Calu3 (cell line): ENCODE results near the gene NR2F6. TPM values are rescaled to one million over a fixed set of nuclear protein-coding genes. Genes with fewer than 3 reads are reported as not detected.

Source experiments
- Bru-seq: library from RNA; stranded (reverse); fragments of 400-500 nt; gene quantifications from one replicate; lab custom pipeline; 2021; lab: Mats Ljungman, UMichigan
- BruChase-seq, 2 experiments: library from RNA; stranded (reverse); fragments of 400-500 nt; gene quantifications; one replicate each; lab custom pipeline; 2021; lab: Mats Ljungman, UMichigan
- BruUV-seq: library from RNA; stranded (reverse); fragments of 400-500 nt; replicated peaks from 2 replicates; lab custom pipeline; 2021; lab: Mats Ljungman, UMichigan
- CTCF ChIA-PET: fragments of 300-600 bp; sonication (Branson Sonifier 250); formaldehyde crosslinking; loops from one replicate; lab custom pipeline; 2022; ENCODE audit warnings: antibody characterized with exemption; lab: Charles Lee
- DNase-seq: peaks from one replicate; pipeline ENCODE4 v3.0.0; 2022
- H3K27ac Mint-ChIP-seq: one replicate; pipeline ENCODE4 v1.8.0; 2022; ENCODE audit warnings: mixed read lengths; ENCODE audit not compliant: unreplicated experiment
- H3K27me3 Mint-ChIP-seq: one replicate; pipeline ENCODE4 v1.8.0; 2022; ENCODE audit warnings: mixed read lengths; ENCODE audit not compliant: unreplicated experiment
- H3K36me3 Mint-ChIP-seq: one replicate; pipeline ENCODE4 v1.8.0; 2022; ENCODE audit warnings: mild to moderate bottlenecking, moderate library complexity, mixed read lengths; ENCODE audit not compliant: insufficient read depth, unreplicated experiment
- H3K4me1 Mint-ChIP-seq: one replicate; pipeline ENCODE4 v1.8.0; 2022; ENCODE audit warnings: mild to moderate bottlenecking, low read depth, mixed read lengths; ENCODE audit not compliant: unreplicated experiment
- H3K4me3 Mint-ChIP-seq: one replicate; pipeline ENCODE4 v1.8.0; 2022; ENCODE audit warnings: mild to moderate bottlenecking, low read depth, moderate library complexity, mixed read lengths; ENCODE audit not compliant: unreplicated experiment
- H3K9me3 Mint-ChIP-seq: one replicate; pipeline ENCODE4 v1.8.0; 2022; ENCODE audit warnings: low read depth, mixed read lengths; ENCODE audit not compliant: unreplicated experiment
- intact Hi-C: fragments of 100-400 bp; cut with micrococcal nuclease; formaldehyde crosslinking; loops from one replicate; pipeline ENCODE4 v1.10.0; 2022; ENCODE audit not compliant: unreplicated experiment
- long read RNA-seq: library from polyadenylated mRNA; stranded (forward); transcript quantifications from one replicate; pipeline ENCODE4 v2.0.0, GENCODE V29; 2022
- total RNA-seq: library from RNA; stranded (reverse); gene quantifications from 2 replicates; pipeline ENCODE4 v1.2.3, GENCODE V29; 2022
- TF ChIP-seq, protein P1 (sequence below): fragments of 200-600 bp; IDR thresholded peaks from one replicate; pipeline ENCODE4 v1.8.0; 2022; ENCODE audit warnings: antibody characterized with exemption; ENCODE audit not compliant: unreplicated experiment

NR2F6 gene
- total RNA-seq (33.5 and 34.6 TPM in 2 replicates), Bru-seq, nascent RNA (percentile 50 among the genes with signal in this experiment), BruChase-seq, experiment 1, labeled RNA remaining after a 6-hour chase (percentile 80 among the genes with signal in this experiment), BruChase-seq, experiment 2, labeled RNA remaining after a 2-hour chase (percentile 76 among the genes with signal in this experiment)
- long read RNA-seq, transcript NR2F6-201 (4 exons, 2,404 nt): major isoform, 56 of 78 reads
- long read RNA-seq, partial matches to known transcripts: 14 of 78 reads
- long read RNA-seq, other reads (novel, unspliced or antisense): 8 of 78 reads

DNA sequence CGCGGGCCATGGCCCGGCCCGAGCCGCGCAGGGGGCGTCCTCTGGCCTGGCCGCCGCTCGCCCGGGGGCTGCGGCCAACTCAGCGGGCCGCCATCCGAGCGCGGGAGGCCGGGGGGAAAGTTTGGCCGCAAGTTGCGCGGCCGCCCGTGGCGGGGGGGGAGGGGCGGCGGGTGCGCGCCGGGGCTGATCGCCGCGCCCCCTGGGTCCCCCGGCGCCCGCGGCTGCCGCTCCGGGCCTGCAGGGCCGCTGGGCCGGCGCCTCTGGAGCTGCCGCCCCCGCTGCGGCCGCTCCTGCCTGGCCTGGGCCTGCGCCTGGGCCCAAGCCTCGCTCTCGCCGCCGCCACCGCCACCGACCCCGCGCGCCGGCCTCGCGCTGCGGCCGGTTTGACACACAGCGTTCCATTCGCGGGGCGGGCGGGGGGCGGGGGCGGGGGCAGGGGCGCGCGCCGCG lies at the start of gene NR2F6:
TSS of gene NR2F6 (minus strand) at position 385 of the 450 bp plus-strand sequence. CDS start 699 bp downstream, outside the sequence.
- CTCF ChIA-PET: no interaction called here
- Mint-ChIP-seq H3K36me3 (peaks cover 38% of the 10 kb centered on the region), H3K9me3 (no peaks in the 10 kb centered on the region), H3K4me1 (peaks cover 50% of the 10 kb centered on the region), H3K27me3 (no peaks in the 10 kb centered on the region), H3K27ac (peak within 1 kb of the TSS; percentile 67), H3K4me3 (peak within 1 kb of the TSS; percentile 84)
- intact Hi-C loops: no loop called here
- TF ChIP-seq, protein P1, sequence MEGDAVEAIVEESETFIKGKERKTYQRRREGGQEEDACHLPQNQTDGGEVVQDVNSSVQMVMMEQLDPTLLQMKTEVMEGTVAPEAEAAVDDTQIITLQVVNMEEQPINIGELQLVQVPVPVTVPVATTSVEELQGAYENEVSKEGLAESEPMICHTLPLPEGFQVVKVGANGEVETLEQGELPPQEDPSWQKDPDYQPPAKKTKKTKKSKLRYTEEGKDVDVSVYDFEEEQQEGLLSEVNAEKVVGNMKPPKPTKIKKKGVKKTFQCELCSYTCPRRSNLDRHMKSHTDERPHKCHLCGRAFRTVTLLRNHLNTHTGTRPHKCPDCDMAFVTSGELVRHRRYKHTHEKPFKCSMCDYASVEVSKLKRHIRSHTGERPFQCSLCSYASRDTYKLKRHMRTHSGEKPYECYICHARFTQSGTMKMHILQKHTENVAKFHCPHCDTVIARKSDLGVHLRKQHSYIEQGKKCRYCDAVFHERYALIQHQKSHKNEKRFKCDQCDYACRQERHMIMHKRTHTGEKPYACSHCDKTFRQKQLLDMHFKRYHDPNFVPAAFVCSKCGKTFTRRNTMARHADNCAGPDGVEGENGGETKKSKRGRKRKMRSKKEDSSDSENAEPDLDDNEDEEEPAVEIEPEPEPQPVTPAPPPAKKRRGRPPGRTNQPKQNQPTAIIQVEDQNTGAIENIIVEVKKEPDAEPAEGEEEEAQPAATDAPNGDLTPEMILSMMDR: no peak
- no peak for DNase-seq
- no TSS peak for BruUV-seq

DNA sequence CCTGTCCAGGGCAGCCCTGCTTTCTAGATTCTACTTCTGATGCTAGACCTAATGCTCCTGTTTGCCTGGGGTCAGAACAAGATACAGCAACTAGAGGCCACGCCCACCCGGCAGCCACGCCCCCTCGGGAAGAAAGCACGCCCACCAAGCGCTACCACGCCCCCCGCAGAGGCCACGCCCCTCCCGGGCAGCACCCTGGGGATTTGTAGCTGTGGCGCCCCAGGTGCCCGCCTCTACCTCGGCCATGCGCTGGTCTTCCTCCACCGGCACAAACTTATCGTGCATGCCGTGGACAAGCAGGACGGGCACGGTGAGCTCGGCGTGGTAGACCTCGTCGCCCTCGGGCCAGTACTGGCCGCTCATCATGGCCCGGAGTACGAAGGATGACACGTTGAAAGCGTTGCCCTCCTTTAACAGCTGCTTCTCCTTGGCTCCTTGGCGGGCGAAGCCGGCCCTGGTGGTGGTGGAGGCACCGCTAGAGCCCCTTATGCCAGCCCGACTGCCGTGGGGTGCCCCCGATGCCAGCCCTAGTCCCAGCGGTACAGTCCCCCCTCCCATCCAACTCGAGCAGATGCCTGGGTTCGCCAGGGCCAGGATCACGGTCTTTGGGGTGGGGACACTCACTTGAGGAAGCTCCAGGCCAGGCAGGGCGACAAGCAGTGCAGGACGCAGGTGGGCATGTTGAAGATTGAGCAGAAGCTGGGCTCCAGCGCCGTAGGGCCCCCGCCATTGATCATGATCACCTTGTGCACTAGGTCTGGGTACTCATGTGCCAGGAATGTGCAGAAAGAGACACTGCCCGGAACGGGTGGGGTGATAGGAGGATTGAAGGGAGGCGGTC lies 48.6 kb upstream of the NR2F6 start:
- TF ChIP-seq, protein P1: no peak
- intact Hi-C loops: no loop called here
- no peak overlapping the region for H3K27ac Mint-ChIP-seq
- H3K9me3 Mint-ChIP-seq: no peaks in the 10 kb centered on the region
- CTCF ChIA-PET: no interaction called here
- H3K4me3 Mint-ChIP-seq: no peak overlapping the region
- peaks cover 11% of the 10 kb centered on the region for H3K36me3 Mint-ChIP-seq
- no peaks in the 10 kb centered on the region for H3K4me1 Mint-ChIP-seq
- DNase-seq: peak; percentile 50
- no TSS peak for BruUV-seq
- H3K27me3 Mint-ChIP-seq: no peaks in the 10 kb centered on the region

DNA sequence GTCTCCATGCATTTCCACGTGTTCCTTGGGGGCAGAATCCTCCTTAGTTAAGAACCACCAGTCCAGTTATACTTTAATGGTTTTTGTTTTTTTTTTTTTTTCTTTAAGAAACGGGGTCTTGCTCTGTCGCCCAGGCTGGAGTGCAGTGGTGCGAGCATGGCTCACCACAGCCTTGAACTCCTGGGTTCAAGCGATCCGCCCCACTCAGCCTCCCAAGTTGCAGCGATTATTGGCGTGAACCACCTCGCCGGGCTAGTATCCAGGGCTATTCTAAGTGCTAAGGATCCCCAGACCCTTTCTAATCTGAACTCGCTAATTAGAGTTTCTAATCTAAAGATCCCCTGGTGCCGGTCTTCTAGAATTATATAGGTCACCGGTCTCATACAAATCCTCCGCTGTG lies 47.9 kb upstream of the NR2F6 start:
- CTCF ChIA-PET: interaction anchor here (0.6 to 1.0 kb wide), 4 partner anchors 12 to 148 kb away, joined by 3 to 4 read pairs (median 3); partner anchors contain the start of gene MRPL34
- no peak overlapping the region for H3K4me3 Mint-ChIP-seq
- no peaks in the 10 kb centered on the region for H3K9me3 Mint-ChIP-seq
- peaks cover 11% of the 10 kb centered on the region for H3K36me3 Mint-ChIP-seq
- TF ChIP-seq, protein P1: no peak
- no peaks in the 10 kb centered on the region for H3K4me1 Mint-ChIP-seq
- no peaks in the 10 kb centered on the region for H3K27me3 Mint-ChIP-seq
- BruUV-seq: no TSS peak
- intact Hi-C loops: loop anchor here (2.0 kb wide), 1 partner anchor 93 kb away; no protein-coding TSS in a partner anchor
- no peak overlapping the region for H3K27ac Mint-ChIP-seq
- no peak for DNase-seq

DNA sequence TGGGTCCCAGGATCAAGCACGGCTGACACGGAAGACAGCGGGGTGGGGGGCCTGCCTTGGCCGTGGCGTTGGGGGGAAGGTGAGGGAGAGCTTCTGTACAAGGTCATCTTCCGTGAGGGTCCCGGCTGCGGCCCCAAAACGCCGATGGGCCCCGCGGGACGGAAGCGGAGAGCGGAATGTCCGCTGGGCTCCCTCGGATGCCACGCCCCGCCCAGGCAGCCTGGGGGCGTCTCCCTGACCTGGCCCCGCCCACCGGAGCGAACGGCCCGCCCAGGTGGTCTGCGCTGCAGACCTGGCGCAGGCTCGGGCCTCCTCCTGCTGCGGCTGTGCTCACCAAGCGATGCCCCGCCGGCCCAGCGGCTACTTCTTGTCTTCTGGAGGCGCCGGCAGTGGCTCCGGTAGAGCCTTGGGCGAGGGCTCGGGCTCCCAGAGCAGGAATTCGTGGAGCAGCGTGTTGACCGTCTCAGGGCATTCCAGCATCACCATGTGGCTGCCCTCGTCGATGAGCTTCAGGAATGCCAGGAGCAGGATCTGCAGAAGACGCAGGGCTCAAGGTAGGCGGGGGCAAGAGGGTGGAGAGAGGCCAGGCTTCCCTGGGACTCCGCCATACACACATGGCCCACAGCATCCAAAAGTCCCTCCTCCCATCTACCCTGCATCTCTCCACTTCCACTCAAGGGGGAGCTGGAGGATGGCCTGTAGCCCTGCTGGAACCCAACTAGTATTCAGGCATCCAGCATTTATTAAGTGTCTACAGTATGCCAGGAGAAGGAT lies 46.8 kb upstream of the NR2F6 start:
- TF ChIP-seq, protein P1: peak; percentile 37
- Mint-ChIP-seq H3K4me3 (peak overlapping the region; percentile 73), H3K27ac (no peak overlapping the region), H3K9me3 (no peaks in the 10 kb centered on the region), H3K27me3 (no peaks in the 10 kb centered on the region), H3K4me1 (no peaks in the 10 kb centered on the region), H3K36me3 (peaks cover 11% of the 10 kb centered on the region)
- intact Hi-C loops: loop anchor here (2.0 kb wide), 1 partner anchor 94 kb away; no protein-coding TSS in a partner anchor
- CTCF ChIA-PET: interaction anchor here (0.8 to 1.2 kb wide), 4 partner anchors 13 to 127 kb away, joined by 3 to 4 read pairs (median 3); partner anchors contain the start of genes MRPL34 and MVB12A
- no TSS peak for BruUV-seq
- peak; percentile 87 for DNase-seq
